Hematopoietic multipotent progenitor cell treated with erythropoietin and hydrocortisone succinate and interleukin-3 and kit ligand, for 15 days (in vitro differentiated cells): ENCODE measurements around the gene CAPN5.

Source experiments
- DNase-seq: peaks from one replicate; pipeline ENCODE4 v3.0.0-alpha.2; 2015; ENCODE audit warnings: low spot score

CAPN5 gene

DNA sequence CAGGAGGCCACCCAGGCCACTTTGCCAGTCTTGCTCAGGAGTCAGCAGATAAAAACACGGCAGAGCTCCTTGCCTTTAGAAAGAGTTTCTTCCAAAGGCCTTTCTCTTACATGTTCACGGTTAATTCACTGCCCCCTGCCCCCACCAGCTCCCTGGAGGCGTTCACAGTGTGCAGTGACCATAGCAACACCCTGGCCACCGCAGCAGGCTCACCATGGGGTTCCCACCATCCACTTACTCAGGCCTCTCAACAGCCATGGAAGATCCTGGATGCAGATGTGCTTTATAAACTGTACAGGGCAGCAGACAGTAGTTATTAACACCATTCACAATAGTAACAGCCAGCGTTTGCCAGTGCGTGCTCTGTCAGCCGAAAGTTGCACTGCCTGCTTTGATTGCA, 50.7 kb downstream of the CAPN5 start:
- no peak for DNase-seq

DNA sequence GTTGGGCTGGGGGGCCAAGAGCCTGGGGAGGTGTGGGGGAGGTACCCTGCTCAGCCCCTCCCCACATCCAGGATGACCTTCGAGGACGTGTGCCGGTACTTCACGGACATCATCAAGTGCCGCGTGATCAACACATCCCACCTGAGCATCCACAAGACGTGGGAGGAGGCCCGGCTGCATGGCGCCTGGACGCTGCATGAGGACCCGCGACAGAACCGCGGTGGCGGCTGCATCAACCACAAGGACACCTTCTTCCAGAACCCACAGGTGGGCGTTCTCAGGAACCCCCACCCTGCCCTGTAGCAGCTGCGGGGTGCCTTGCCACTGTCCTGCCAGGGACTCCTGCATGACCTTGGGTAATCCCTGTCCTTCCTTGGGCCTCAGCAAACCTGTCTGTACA, 51.3 kb downstream of the CAPN5 start:
- DNase-seq: no peak

GRCh38 chr11:77118971-77119370, 52.2 kb downstream of the CAPN5 start:
- no peak for DNase-seq

DNA sequence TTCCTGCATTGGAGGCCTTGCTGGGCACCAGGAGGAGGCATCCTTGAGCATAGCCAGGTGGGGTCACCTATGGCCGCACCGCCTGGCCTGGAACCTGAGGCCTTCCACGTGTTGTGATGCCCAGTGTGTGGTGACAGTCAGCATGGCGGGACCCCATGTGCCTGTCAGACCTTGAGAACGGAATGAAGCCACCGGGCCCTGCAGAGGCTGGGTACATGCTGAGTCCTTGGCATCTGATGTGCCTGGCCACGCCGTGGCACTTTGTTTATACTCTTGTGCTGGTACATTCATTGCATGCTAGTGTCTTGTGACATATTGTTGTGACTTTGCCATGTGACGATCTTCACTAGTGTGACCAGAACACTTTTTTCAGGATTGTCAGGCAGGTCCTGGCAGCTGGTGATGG, 52.8 kb downstream of the CAPN5 start:
- DNase-seq: no peak

DNA sequence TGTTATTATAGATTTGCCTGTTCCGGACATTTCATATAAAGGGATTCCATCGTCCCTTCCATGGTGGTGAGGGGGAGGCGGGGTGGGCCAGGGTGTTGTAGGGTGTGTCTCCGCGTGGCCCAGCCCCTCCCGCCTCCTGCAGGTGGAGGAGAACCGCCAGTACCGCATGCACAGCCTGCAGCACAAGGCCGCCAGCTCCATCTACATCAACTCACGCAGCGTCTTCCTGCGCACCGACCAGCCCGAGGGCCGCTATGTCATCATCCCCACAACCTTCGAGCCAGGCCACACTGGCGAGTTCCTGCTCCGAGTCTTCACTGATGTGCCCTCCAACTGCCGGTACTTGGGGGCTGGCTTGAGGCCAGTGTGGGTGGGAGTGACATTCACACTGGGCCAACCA, 53.8 kb downstream of the CAPN5 start:
- DNase-seq: no peak

DNA sequence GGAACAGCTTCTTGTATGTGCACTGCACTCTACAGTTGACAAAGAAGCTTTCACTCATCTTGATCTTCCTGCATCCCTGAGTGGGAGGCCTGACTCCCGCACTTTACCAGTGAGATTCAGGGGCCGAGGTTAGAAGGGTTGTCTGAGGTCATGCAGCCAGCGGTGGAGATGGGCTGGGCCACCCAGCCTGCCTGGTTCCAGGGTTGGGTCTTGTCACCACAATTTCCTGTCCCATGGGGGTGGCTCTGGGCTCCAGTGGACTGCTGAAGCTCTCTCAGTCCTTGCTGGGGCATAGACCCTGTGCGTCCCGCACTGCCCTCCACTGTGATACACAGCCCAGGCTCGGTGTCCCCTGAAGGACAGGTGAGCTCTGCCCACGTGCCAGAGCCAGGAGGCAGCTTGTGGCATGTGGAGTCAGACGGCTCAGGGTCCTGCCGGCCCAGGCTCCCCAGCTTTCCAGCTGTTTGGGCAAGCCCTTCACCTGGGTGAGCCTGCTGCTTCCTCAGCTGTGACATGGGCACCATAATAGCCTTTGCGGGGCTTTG, 54.4 kb downstream of the CAPN5 start:
- DNase-seq: no peak

- DNase-seq: no peak
Observed at GRCh38 chr11:77121876-77122575, 55.3 kb downstream of the CAPN5 start.

- no peak for DNase-seq
Observed at GRCh38 chr11:77122576-77123212, 55.9 kb downstream of the CAPN5 start.

DNA sequence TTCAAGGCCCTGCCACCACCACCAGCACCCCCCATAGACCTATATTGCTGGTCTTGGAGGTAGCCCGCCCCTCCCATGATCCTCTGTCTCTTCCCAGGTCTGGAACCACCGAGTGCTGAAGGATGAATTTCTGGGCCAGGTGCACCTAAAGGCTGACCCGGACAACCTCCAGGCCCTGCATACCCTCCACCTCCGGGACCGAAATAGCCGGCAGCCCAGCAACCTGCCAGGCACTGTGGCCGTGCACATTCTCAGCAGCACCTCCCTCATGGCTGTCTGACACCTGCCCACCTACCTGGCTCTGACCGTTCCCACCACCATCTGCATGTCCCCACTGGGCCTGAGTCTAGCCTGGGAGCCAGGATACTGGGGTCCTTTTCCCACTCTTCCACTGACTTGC, 56.8 kb downstream of the CAPN5 start:
- no peak for DNase-seq

GRCh38 chr11:77124041-77124440, 57.3 kb downstream of the CAPN5 start:
- no peak for DNase-seq

DNA sequence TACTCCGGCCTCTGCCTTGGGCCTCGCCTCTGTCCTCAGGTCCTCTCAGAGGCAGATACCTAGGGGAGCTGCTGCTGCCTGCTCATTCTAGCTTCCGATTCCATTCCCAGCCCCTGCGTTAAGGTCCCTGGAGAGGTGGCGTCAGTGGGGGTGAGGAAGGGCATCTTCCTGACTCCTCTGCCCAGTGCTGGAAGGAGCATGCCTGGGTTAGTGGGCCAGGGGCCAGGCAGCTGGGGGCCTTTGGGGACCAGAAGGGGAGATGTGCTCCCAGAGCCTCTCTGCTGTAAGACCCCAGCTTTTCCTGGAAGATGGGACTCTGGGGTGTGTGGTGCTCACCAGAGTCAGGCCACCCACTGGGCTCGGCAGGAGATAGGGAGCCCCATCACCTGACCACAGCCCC, 57.7 kb downstream of the CAPN5 start:
- no peak for DNase-seq

DNA sequence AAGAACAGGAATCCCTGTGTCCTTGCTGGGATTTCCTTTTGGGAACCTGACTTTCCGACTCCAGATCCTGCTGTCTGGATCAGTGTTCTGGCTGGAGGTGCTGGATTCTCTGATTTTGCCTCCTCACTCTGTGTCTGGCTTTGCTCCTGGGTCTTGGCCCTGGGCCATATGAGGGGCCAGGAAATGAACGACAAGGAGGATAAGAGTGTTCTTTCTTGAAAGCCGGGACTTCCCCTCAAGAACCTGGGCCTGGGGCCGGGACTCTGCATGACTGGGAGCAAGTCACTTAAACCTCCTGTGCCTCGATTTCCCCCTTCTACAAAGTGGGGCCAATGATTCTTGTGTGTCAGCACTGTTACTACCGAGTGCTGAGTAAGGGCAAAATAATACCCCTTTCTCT, 58.4 kb downstream of the CAPN5 start:
- DNase-seq: no peak

DNA sequence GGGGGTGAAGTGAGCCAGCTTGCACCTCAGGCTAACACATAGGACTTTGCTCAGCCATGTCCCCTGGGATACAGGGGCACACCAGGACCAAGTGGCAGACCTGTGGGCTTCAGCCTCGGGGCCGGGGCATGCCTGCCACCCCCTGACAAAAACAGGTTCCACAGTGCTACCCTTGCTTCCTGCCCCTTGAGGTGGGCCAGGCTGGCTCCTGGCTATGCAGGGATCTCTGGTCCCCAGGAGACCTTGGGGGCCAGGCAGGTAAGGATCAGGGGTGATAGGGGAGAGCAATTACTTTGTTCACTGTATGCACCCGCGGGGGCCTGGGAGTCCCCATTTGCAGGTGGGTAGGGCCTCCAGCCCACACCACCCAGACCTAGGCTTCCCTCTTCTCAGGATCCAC, 58.9 kb downstream of the CAPN5 start:
- no peak for DNase-seq

DNA sequence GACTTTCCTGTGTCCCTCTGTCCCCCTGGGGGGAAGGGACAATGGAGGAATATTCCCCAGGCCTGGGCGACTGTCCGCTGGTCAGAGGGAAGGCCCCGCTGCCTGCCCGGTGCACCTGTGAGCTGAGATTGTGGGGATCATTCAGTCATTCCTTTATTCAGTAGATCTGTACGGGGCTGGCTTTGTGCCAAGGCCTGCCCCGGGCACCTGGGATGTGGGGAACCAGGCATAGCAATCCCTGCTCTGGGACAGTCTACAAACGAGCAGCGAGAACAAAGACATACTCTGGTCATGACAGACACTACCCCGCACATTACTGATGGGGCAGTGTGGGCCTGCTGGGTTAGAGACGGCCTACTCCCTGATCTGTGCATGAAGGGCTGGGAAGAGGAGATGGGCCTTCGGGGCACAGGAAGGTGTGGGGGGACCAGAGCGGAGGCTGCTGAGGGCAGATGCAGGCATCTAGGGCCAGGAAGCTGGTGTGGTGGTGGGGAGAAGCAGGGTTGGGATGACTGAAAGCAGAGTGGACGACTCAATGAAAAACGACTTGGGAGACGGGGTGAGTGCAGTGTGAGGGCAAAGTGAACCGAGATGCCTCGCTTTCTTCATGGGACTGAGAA, 59.5 kb downstream of the CAPN5 start:
- no peak for DNase-seq

- DNase-seq: no peak
Observed at GRCh38 chr11:77126861-77127234, 60.1 kb downstream of the CAPN5 start.

DNA sequence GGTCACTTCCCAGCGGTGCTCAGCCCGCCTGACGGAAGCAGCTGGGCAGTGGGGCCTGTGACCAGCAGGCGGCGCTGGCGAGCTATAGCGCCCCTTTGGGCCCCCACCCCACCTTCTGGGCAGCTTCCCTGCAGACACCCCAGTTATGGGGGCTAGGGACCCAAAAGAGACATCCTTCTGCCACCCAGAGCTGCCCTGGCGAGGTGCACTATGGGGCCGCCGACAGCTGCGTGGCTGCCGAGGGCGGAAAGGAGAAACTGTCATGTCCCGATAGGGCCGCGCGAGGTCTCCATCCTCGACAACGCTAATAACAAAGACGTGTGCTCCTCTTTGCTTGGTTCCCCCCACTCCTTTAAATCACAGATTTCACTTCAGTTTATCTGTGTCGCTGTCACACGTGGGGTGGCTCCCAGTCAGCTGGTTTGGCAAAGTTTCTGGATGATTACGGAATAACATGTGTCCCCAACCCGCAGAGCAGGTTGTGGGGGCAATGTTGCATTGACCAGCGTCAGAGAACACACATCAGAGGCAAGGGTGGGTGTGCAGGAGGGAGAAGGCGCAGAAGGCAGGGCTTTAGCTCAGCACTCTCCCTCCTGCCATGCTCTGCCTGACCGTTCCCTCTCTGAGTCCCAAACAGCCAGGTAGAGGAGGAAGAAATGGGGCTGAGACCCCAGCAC, 60.6 kb downstream of the CAPN5 start:
- DNase-seq: peak; percentile 38

- no peak for DNase-seq
Observed at GRCh38 chr11:77127920-77128691, 61.3 kb downstream of the CAPN5 start, which contains the start of gene MYO7A. Gene MYO7A, plus strand, starts transcription at chr11:77128246. Its CDS starts 2,389 bp downstream, at chr11:77130635.

DNA sequence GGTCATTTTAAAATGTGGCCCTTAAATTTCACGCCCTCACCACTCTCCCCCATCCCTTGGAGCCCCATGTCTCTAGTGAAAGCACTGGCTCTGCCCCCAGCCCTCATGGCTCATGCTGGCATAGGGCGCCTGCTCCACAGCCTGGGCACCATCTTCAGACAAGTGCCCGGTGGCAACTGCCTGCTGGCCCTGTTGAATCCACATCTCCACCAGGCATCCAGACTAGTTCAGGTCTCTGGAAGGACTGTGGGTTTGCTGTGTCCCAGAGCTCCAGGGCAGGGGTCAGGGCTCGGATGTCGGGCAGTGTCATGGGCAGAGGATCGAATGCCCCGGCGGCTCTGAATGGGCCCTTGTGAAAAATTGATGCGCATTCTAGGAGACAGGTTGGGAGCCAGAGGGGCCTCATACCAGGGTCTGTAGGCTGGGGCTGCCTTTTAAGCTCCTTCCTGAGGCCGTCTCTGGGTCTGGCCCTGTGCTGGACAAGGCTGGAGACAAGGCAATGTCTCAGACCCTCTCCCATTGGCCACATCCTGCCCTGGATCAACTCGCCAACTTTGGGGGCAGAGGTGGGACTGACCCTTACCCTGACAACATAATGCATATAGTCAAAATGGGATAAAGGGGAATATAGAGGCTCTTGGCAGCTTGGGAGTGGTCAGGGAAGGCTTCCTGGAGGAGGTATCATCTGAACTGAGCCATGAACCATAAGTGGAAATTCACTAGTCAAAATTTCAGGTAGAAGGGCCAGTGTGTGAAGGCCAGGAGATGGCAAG, 62.5 kb downstream of the CAPN5 start:
- no peak for DNase-seq

- no peak for DNase-seq
Observed at GRCh38 chr11:77129842-77130756, 63.3 kb downstream of the CAPN5 start.
